Activated CD4-positive, alpha-beta memory T cell treated with anti-CD3 and anti-CD28 coated beads, Interleukin-2, amount 10 ng/mL, durations not matched to agents 7 days and 5 days (primary cell): ENCODE data around the gene TMEM108. TPM values are rescaled to one million over a fixed set of nuclear protein-coding genes. Genes with fewer than 3 reads are reported as not detected.

Source experiments
- CTCF ChIA-PET: fragments of 350-600 bp; sonication (Branson Sonifier 250); formaldehyde crosslinking; loops from one replicate; lab custom pipeline; 2021; ENCODE audit warnings: antibody characterized with exemption, inconsistent platforms; lab: Charles Lee
- POLR2A ChIA-PET: fragments of 350-600 bp; sonication (Branson Sonifier 250); formaldehyde crosslinking; loops from one replicate; lab custom pipeline; 2021; ENCODE audit warnings: antibody characterized with exemption; lab: Charles Lee
- DNase-seq: peaks from one replicate; pipeline ENCODE4 v3.0.0-alpha.2; 2020
- H3K27ac Mint-ChIP-seq: one replicate; pipeline ENCODE4 v1.8.0; 2021; ENCODE audit warnings: mild to moderate bottlenecking, mixed read lengths
- H3K27me3 Mint-ChIP-seq: one replicate; pipeline ENCODE4 v1.8.0; 2021; ENCODE audit warnings: mixed read lengths
- H3K36me3 Mint-ChIP-seq: one replicate; pipeline ENCODE4 v1.8.0; 2021; ENCODE audit warnings: low read depth, mixed read lengths
- H3K4me1 Mint-ChIP-seq: one replicate; pipeline ENCODE4 v1.8.0; 2021; ENCODE audit warnings: mixed read lengths
- H3K4me3 Mint-ChIP-seq: one replicate; pipeline ENCODE4 v1.8.0; 2021; ENCODE audit warnings: mild to moderate bottlenecking, mixed read lengths
- H3K9me3 Mint-ChIP-seq: one replicate; pipeline ENCODE4 v1.8.0; 2021; ENCODE audit warnings: mixed read lengths
- total RNA-seq, 2 experiments: library from RNA; stranded (reverse); gene quantifications; one replicate each; pipeline ENCODE4 v1.2.3, GENCODE V29; 2021

Gene TMEM108
- total RNA-seq, 2 experiments from 2014 or later: not detected

- no peaks in the 10 kb centered on the region for H3K36me3 Mint-ChIP-seq
- no peak overlapping the region for H3K27ac Mint-ChIP-seq
- no peaks in the 10 kb centered on the region for H3K4me1 Mint-ChIP-seq
- H3K9me3 Mint-ChIP-seq: no peaks in the 10 kb centered on the region
- no peak for DNase-seq
- H3K27me3 Mint-ChIP-seq: no peaks in the 10 kb centered on the region
- ChIA-PET CTCF (no interaction called here), POLR2A (no interaction called here)
- H3K4me3 Mint-ChIP-seq: no peak overlapping the region
Observed at GRCh38 chr3:133167340-133168024, 129.3 kb downstream of the TMEM108 start.

DNA sequence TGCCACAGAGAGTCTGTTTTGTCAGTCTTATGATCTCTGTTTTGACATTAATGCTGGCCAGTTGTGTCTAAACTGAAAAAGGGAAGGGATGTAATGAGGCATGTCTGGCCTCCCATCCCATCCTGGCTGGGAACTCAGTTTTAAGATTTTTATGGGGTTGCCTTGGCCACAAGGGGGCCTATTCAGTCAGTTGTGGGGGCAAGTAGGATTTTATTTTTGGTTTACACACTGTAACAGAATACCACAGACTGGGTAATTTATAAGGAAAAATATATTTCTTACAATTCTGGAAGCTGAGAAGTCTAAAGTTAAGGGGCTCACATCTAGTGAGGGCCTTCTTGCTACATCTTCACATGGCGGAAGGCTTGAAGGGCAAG lies 129.8 kb downstream of the TMEM108 start:
- H3K36me3 Mint-ChIP-seq: no peaks in the 10 kb centered on the region
- H3K27me3 Mint-ChIP-seq: no peaks in the 10 kb centered on the region
- no peak overlapping the region for H3K27ac Mint-ChIP-seq
- CTCF ChIA-PET: interaction anchor here (0.9 kb wide), 1 partner anchor 17 kb away, joined by 3 read pairs; no protein-coding TSS in a partner anchor
- no peaks in the 10 kb centered on the region for H3K9me3 Mint-ChIP-seq
- DNase-seq: no peak
- H3K4me3 Mint-ChIP-seq: no peak overlapping the region
- POLR2A ChIA-PET: no interaction called here
- no peaks in the 10 kb centered on the region for H3K4me1 Mint-ChIP-seq

- CTCF ChIA-PET: no interaction called here
- no peaks in the 10 kb centered on the region for H3K27me3 Mint-ChIP-seq
- POLR2A ChIA-PET: no interaction called here
- no peaks in the 10 kb centered on the region for H3K9me3 Mint-ChIP-seq
- H3K4me3 Mint-ChIP-seq: no peak overlapping the region
- no peak overlapping the region for H3K27ac Mint-ChIP-seq
- H3K36me3 Mint-ChIP-seq: no peaks in the 10 kb centered on the region
- H3K4me1 Mint-ChIP-seq: no peaks in the 10 kb centered on the region
- no peak for DNase-seq
Observed at GRCh38 chr3:133169331-133170068, 131.3 kb downstream of the TMEM108 start.

DNA sequence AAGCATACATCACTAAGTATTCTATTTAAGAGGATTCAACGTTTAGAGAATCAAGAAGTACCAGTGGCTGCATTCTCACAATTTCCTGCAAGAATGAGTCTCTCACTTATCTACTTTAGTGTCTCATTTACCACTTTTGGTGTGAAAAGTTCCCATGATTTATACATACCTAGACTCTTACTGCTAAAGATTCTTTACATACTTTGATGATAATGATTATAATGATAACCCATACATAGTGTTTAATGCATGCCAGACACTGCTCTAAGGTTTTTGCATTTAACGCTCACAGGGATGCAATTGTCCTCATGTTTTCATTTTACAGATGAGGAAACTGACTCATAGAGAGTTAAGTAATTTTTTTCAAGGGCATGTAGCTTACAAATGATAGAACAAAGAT lies 133.6 kb downstream of the TMEM108 start:
- Mint-ChIP-seq H3K36me3 (no peaks in the 10 kb centered on the region), H3K4me1 (no peaks in the 10 kb centered on the region), H3K4me3 (no peak overlapping the region), H3K9me3 (no peaks in the 10 kb centered on the region), H3K27ac (no peak overlapping the region), H3K27me3 (no peaks in the 10 kb centered on the region)
- CTCF ChIA-PET: no interaction called here
- POLR2A ChIA-PET: no interaction called here
- no peak for DNase-seq

GRCh38 chr3:133181392-133182150 lies 143.4 kb downstream of the TMEM108 start:
- Mint-ChIP-seq H3K27ac (no peak overlapping the region), H3K9me3 (no peaks in the 10 kb centered on the region), H3K4me1 (no peaks in the 10 kb centered on the region), H3K27me3 (no peaks in the 10 kb centered on the region), H3K4me3 (no peak overlapping the region), H3K36me3 (no peaks in the 10 kb centered on the region)
- DNase-seq: no peak
- CTCF ChIA-PET: no interaction called here
- POLR2A ChIA-PET: no interaction called here

- Mint-ChIP-seq H3K4me3 (no peak overlapping the region), H3K36me3 (no peaks in the 10 kb centered on the region), H3K27me3 (peaks cover 5% of the 10 kb centered on the region), H3K4me1 (no peaks in the 10 kb centered on the region), H3K9me3 (no peaks in the 10 kb centered on the region), H3K27ac (no peak overlapping the region)
- ChIA-PET CTCF (no interaction called here), POLR2A (no interaction called here)
- DNase-seq: no peak
Observed at GRCh38 chr3:133187870-133188379, 149.7 kb downstream of the TMEM108 start.

- no peaks in the 10 kb centered on the region for H3K4me1 Mint-ChIP-seq
- H3K4me3 Mint-ChIP-seq: no peak overlapping the region
- H3K27ac Mint-ChIP-seq: no peak overlapping the region
- ChIA-PET CTCF (no interaction called here), POLR2A (no interaction called here)
- H3K36me3 Mint-ChIP-seq: no peaks in the 10 kb centered on the region
- H3K27me3 Mint-ChIP-seq: peaks cover 5% of the 10 kb centered on the region
- no peak for DNase-seq
- H3K9me3 Mint-ChIP-seq: no peaks in the 10 kb centered on the region
Observed at GRCh38 chr3:133188996-133189395, 150.8 kb downstream of the TMEM108 start.

DNA sequence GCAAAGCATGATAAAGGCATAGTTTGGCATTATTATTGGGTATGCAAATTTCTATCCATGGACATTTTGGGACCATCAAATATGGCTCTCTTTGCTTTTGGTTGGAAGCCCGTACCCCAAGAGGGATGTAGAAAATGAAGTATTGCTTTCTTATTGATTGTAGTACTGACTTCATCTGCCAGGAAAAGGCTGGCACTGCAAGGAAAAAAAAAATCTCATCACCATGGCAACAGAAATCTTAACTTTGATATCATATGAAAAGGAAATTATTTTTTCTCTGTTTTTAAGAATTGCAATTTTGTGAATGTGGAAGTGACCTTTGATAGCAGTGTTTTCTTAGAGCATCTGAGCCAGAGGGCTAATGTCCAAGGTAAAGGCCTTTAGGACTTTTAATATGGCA lies 151.7 kb downstream of the TMEM108 start:
- Mint-ChIP-seq H3K27ac (no peak overlapping the region), H3K27me3 (peaks cover 5% of the 10 kb centered on the region), H3K4me1 (no peaks in the 10 kb centered on the region), H3K9me3 (no peaks in the 10 kb centered on the region), H3K4me3 (no peak overlapping the region), H3K36me3 (no peaks in the 10 kb centered on the region)
- DNase-seq: no peak
- POLR2A ChIA-PET: no interaction called here
- CTCF ChIA-PET: no interaction called here

DNA sequence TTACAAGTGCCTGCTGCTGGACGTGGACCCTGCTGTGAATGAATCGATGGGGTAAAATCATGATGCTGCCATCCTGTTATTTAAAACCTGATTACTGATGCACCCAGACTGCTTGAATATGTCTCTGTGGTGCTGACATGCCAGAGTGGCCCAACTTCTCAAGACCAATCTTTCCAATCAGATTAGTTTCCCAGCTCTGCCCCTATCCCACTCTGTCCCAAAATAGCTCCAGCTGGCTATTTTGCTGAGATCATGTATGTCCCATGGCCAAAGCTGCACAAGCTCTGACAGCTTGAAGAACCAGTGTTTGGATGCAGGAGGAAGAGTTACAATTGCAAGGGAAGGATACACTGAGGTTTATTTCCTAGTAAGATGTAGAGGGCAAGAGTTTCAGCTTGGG lies 153.6 kb downstream of the TMEM108 start:
- ChIA-PET POLR2A (no interaction called here), CTCF (no interaction called here)

GRCh38 chr3:133192363-133192945 lies 154.3 kb downstream of the TMEM108 start:
- DNase-seq: no peak
- Mint-ChIP-seq H3K4me1 (no peaks in the 10 kb centered on the region), H3K27ac (no peak overlapping the region), H3K36me3 (no peaks in the 10 kb centered on the region), H3K9me3 (no peaks in the 10 kb centered on the region), H3K4me3 (no peak overlapping the region), H3K27me3 (peaks cover 5% of the 10 kb centered on the region)
- POLR2A ChIA-PET: no interaction called here
- CTCF ChIA-PET: no interaction called here

More for the DNA sequence above, 153.6 kb downstream of the TMEM108 start:
- Mint-ChIP-seq H3K27me3 (peaks cover 5% of the 10 kb centered on the region), H3K36me3 (no peaks in the 10 kb centered on the region), H3K9me3 (no peaks in the 10 kb centered on the region), H3K27ac (no peak overlapping the region), H3K4me3 (no peak overlapping the region), H3K4me1 (no peaks in the 10 kb centered on the region)
- DNase-seq: no peak

- Mint-ChIP-seq H3K36me3 (no peaks in the 10 kb centered on the region), H3K27ac (no peak overlapping the region), H3K4me1 (no peaks in the 10 kb centered on the region), H3K4me3 (no peak overlapping the region), H3K9me3 (no peaks in the 10 kb centered on the region), H3K27me3 (peaks cover 5% of the 10 kb centered on the region)
- DNase-seq: no peak
- POLR2A ChIA-PET: no interaction called here
- CTCF ChIA-PET: no interaction called here
Observed at GRCh38 chr3:133192967-133193366, 154.8 kb downstream of the TMEM108 start.

DNA sequence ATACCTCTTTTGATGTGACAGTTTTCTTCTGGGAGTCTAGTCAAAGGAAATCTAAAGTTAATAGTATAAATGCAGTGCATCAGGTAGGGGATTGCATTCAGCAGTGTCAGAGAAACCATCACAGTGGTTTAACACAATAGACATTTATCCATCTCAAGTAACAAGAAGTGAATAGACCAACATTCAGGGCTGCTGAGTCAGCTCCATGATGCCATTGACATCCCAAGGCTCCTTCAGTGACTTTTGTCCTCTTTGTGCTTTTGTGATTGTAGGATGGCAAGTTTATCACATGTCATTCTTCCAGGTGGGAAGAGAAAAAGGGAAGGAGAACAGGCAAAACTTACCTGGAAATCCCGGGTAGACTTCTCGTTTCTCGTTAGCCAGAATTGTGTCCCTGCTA lies 158.3 kb downstream of the TMEM108 start:
- ChIA-PET CTCF (no interaction called here), POLR2A (no interaction called here)
- Mint-ChIP-seq H3K36me3 (no peaks in the 10 kb centered on the region), H3K4me3 (no peak overlapping the region), H3K27me3 (peaks cover 3% of the 10 kb centered on the region), H3K27ac (no peak overlapping the region), H3K4me1 (no peaks in the 10 kb centered on the region), H3K9me3 (no peaks in the 10 kb centered on the region)
- DNase-seq: no peak

DNA sequence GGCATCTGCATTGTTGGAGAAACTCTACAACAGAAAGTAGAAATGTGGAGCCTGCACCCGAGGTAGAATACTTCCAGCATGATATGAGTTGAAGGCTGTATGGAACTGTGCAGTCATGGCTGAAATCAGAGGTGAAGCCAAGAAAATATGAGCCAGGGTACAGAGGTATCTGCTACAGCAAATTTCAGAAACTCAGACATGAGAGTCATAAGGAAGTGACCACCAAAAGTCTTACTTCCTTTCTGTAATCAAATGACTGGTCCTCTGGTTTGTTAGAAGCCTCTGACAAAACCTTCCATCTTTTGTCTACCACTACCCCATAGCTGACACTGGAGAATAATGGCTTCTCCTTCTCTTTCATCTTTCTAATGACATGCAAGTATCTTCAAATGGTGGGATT lies 159.4 kb downstream of the TMEM108 start:
- ChIA-PET POLR2A (no interaction called here), CTCF (no interaction called here)
- Mint-ChIP-seq H3K9me3 (no peaks in the 10 kb centered on the region), H3K27ac (no peak overlapping the region), H3K4me3 (no peak overlapping the region), H3K27me3 (peaks cover under 1% of the 10 kb centered on the region), H3K36me3 (no peaks in the 10 kb centered on the region), H3K4me1 (no peaks in the 10 kb centered on the region)
- DNase-seq: no peak
